CD4-positive, alpha-beta T cell treated with Interleukin-2 at 100 ng/mL for 4 hours (primary cell): ENCODE measurements around the gene STAM.
"Not testable (repeated sequence)": the region's sequence is repeated elsewhere in the genome, so short reads cannot be mapped to it uniquely, and the experiment has no call there.

Experiments
- DNase-seq: peaks from one replicate; pipeline ENCODE4 v3.0.0-alpha.2; 2020; ENCODE audit warnings: low spot score

The STAM gene

GRCh38 chr10:17675638-17676037 is 31.7 kb downstream of the STAM start:
- DNase-seq: no peak

GRCh38 chr10:17676919-17677318 is 33.0 kb downstream of the STAM start:
- no peak for DNase-seq

- no peak for DNase-seq
These were observed 38.4 kb downstream of the STAM start for GRCh38 chr10:17682236-17682946.

GRCh38 chr10:17683541-17683940 is 39.6 kb downstream of the STAM start:
- no peak for DNase-seq

GRCh38 chr10:17684537-17684936 is 40.6 kb downstream of the STAM start:
- no peak for DNase-seq

- peak; percentile 28 for DNase-seq
These were observed 41.4 kb downstream of the STAM start for GRCh38 chr10:17685233-17685840.

- no peak for DNase-seq
These were observed 43.3 kb downstream of the STAM start for GRCh38 chr10:17687117-17687831.

- DNase-seq: no peak
These were observed 45.2 kb downstream of the STAM start for GRCh38 chr10:17689137-17689536.

GRCh38 chr10:17693009-17693408 is 49.1 kb downstream of the STAM start:
- no peak for DNase-seq

GRCh38 chr10:17698696-17699095 is 54.7 kb downstream of the STAM start:
- no peak for DNase-seq

GRCh38 chr10:17701301-17701700 is 57.4 kb downstream of the STAM start:
- DNase-seq: no peak

- DNase-seq: no peak
These were observed 59.8 kb downstream of the STAM start for GRCh38 chr10:17703706-17704105.

- no peak for DNase-seq
These were observed 64.9 kb downstream of the STAM start for GRCh38 chr10:17708821-17709220.

GRCh38 chr10:17709492-17709891 is 65.5 kb downstream of the STAM start:
- no peak for DNase-seq

- no peak for DNase-seq
These were observed 66.2 kb downstream of the STAM start for GRCh38 chr10:17710181-17710580.

GRCh38 chr10:17712053-17712452 is 68.1 kb downstream of the STAM start:
- no peak for DNase-seq

GRCh38 chr10:17712717-17713471 is 68.9 kb downstream of the STAM start:
- no peak for DNase-seq

- no peak for DNase-seq
These were observed 69.8 kb downstream of the STAM start for GRCh38 chr10:17713758-17714157.

GRCh38 chr10:17716161-17716560 is 72.2 kb downstream of the STAM start:
- DNase-seq: no peak

GRCh38 chr10:17722317-17723014 is 78.5 kb downstream of the STAM start:
- not testable (repeated sequence) for DNase-seq

- no peak for DNase-seq
These were observed 81.8 kb downstream of the STAM start for GRCh38 chr10:17725703-17726102.

- DNase-seq: no peak
These were observed 85.7 kb downstream of the STAM start for GRCh38 chr10:17729630-17730029.
